Measurements from ENCODE around the gene HECTD4.

- TF ChIP-seq CTCF (IDR thresholded peaks at IDR 0.05; ENCODE audit: low read length) (no peak), EZH2 (IDR thresholded peaks at IDR 0.05; ENCODE audit: borderline replicate concordance, low read length) (no peak)
Measured at GRCh38 chr12:112430929-112431328, 48.7 kb upstream of the HECTD4 start.
